Right lobe of liver (tissue), 6 donors: Measurements from ENCODE around the gene ESPL1. TPM values are rescaled to one million over a fixed set of nuclear protein-coding genes. Genes with fewer than 3 reads are reported as not detected.

Experiments
- ATAC-seq, 4 donors: fragments of 200-7000 bp; cut with Tn5 transposase; one replicate each; pipeline ENCODE4 v1.9.1; 2020; ENCODE audit warnings: mild to moderate bottlenecking in 4 of 4, moderate library complexity in 4 of 4
- DNase-seq, 3 donors: peaks; one replicate each; pipeline ENCODE4 v3.0.0-alpha.2; 2020
- H3K27ac ChIP-seq, 3 donors: fragments of 200-600 bp; one replicate each; pipeline ENCODE4 v1.8.0; 2022
- H3K27me3 ChIP-seq, 2 donors: fragments of 200-600 bp; one replicate each; pipeline ENCODE4 v1.8.0; 2022
- H3K36me3 ChIP-seq, 4 donors: fragments of 200-600 bp; sonication (generic) in 1 of 4; one replicate each; pipeline versions ENCODE4 v1.5.1 to v1.8.0; 2017 to 2022; ENCODE audit warnings: control low read depth in 1 of 4
- H3K4me1 ChIP-seq, 4 donors: fragments of 200-600 bp; sonication (generic) in 1 of 4; one replicate each; pipeline versions ENCODE4 v1.5.1 to v1.8.0; 2017 to 2022; ENCODE audit warnings: control low read depth in 1 of 4
- H3K4me3 ChIP-seq, 3 donors: fragments of 200-600 bp; one replicate each; pipeline ENCODE4 v1.8.0; 2022
- H3K9me3 ChIP-seq, 4 donors: fragments of 200-600 bp; sonication (generic) in 1 of 4; one replicate each; pipeline versions ENCODE4 v1.5.1 to v1.8.0; 2017 to 2022; ENCODE audit warnings: control low read depth in 1 of 4
- POLR2A ChIP-seq: fragments of 450-650 bp; IDR thresholded peaks from one replicate; pipeline ENCODE4 v1.6.1; 2017; ENCODE audit warnings: antibody characterized with exemption, mild to moderate bottlenecking
- WGBS: methylation state at CpG from one replicate; pipeline ENCODE4 v1.1.6; 2018; ENCODE audit warnings: low coverage, low lambda C conversion rate; ENCODE audit not compliant: insufficient coverage; ENCODE audit errors: missing lambda C conversion rate; 5-methylcytosine and 5-hydroxymethylcytosine counted together
- intact Hi-C, 2 donors: fragments of 100-400 bp; cut with DNase I; formaldehyde crosslinking; loops; one replicate each; pipeline versions ENCODE4 v1.11.2 to v1.14.1; 2022
- long read RNA-seq: library from polyadenylated mRNA; unstranded; transcript quantifications from one replicate; pipeline ENCODE4 v2.0.0, GENCODE V29; 2019
- total RNA-seq, 6 experiments: library from RNA; depleted of rRNA in 2 of 6; stranded (reverse); fragments of >200 nt in 2 of 6; fragmentation: NEBNext Ultra II Directional in 3 of 6; extraction: Animal tissue kit (Norgen Biotek cat#: 25700) in 3 of 6; gene quantifications; one replicate each; pipeline versions ENCODE4 v1.1.0 to v1.2.4, GENCODE V29; 2016 to 2023
- TF ChIP-seq, protein P1 (sequence below), 4 donors: fragments of 200-600 bp in 3 of 4; fragments of 450-650 bp in 1 of 4; IDR thresholded peaks; one replicate each; pipeline versions ENCODE4 v1.5.1 to v1.8.0; 2016 to 2022; ENCODE audit warnings: antibody characterized with exemption in 4 of 4, mild to moderate bottlenecking in 2 of 4
- donor health status: DM: no; HTN: yes; CAD: no.
- donor health status: DM: no; HTN: no; CAD: no.
- donor health status: DM: no; HTN: no; CAD: no.
- donor health status: DM: no; HTN: yes; CAD: no.
- donor health status: DM: no; HTN: yes; CAD: no.

ESPL1 gene
- total RNA-seq: 10 to 100 TPM in 2 of 6 experiments, 1 to 10 TPM in 3, under 1 TPM in 1; 0.04 to 15.0 (median 4.5) TPM
- long read RNA-seq: 0 reads

DNA sequence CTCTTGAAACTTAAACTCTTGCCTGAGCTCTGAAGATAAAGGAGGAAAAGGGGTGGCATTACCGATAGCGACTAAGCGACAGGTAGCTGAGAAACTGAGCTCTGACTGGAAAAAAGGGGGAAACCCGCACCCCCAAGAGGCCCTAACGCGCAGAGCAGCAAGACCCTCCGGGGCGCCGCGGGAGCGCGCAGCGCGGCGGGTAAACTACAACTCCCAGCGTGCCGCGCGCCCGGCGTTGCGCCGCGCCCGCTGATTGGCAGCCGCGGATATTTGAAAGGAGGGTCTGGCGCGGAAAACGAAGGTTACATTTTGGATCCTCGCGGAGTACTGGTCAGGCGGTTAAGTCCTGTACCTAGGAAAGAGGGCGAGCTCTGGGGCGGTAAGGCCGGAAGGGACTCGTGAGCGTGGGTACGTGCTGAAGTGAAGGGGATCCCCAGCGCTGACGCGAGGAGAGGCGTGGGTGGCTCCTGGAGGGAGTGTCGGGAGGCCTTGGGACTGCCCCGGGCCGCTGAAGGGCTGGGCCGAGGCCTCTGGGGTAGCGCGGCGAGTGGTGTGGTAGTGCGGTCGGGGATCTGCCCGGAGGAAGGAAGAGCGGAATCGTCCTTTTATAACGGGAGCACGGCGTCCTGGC lies at the start of gene ESPL1:
Gene ESPL1 (plus strand): TSS at position 301 of the 631 bp plus-strand sequence. CDS start 468 bp downstream, outside the sequence.
- ATAC-seq (peak; percentile 90 to 97 (median 95)), DNase-seq (peak; percentile 68 to 75 (median 73))
- H3K27me3 ChIP-seq: no peaks in the 10 kb centered on the region
- H3K4me1 ChIP-seq: no peaks in the 10 kb centered on the region
- intact Hi-C loops: no loop called here
- peak within 1 kb of the TSS in 2 of 3 donors; percentile 10 to 57 for H3K27ac ChIP-seq
- H3K4me3 ChIP-seq: peak within 1 kb of the TSS; percentile 52 to 64 (median 57)
- TF ChIP-seq, protein P1, sequence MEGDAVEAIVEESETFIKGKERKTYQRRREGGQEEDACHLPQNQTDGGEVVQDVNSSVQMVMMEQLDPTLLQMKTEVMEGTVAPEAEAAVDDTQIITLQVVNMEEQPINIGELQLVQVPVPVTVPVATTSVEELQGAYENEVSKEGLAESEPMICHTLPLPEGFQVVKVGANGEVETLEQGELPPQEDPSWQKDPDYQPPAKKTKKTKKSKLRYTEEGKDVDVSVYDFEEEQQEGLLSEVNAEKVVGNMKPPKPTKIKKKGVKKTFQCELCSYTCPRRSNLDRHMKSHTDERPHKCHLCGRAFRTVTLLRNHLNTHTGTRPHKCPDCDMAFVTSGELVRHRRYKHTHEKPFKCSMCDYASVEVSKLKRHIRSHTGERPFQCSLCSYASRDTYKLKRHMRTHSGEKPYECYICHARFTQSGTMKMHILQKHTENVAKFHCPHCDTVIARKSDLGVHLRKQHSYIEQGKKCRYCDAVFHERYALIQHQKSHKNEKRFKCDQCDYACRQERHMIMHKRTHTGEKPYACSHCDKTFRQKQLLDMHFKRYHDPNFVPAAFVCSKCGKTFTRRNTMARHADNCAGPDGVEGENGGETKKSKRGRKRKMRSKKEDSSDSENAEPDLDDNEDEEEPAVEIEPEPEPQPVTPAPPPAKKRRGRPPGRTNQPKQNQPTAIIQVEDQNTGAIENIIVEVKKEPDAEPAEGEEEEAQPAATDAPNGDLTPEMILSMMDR (IDR thresholded peaks at IDR 0.05): peak in 2 of 4 donors; percentile 11 to 19
- TF ChIP-seq POLR2A: no peak
- 0% methylated on average over 23 of the region's 58 CpGs for WGBS
- H3K36me3 ChIP-seq: no peaks in the 10 kb centered on the region
- H3K9me3 ChIP-seq: no peaks in the 10 kb centered on the region

DNA sequence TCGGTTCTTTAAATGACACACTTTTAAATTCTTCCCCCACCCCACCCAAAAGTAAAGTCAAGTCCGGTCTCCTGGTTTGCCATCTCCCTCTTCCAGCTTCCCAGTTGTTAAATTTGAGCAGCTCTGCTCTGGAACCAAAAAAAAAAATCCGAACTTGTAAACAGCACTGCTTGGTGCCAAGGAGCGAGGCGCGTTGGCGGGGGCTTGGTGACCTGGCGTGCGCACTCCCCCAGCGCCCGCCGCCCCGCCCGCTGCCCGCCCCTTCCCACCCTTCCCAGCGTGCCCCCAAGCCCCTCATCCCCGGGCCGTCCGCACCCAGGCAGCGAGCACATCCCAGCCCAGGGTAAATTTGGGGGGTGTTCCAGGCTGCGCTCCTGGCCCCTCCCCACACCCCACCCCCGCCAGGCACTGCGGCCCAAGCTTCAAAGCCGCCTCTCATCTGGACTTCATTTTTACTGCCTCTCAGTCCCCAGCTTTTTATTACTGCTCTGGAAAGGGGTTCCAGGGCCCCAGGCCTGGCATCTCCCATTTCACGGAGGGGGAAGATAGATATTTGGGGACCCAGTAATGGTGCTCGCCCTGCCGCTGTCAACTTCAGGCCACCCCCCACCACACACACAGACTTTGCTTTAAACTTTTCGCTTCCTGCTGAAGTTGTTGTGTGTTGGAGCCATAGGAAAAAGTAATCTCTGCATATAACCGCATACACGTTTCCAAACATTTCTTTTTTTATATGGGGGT lies 49.4 kb upstream of the ESPL1 start:
- TF ChIP-seq, protein P1 (IDR thresholded peaks at IDR 0.05): no peak
- TF ChIP-seq POLR2A: no peak
- Histone ChIP-seq H3K27ac (peak overlapping the region in 2 of 3 donors; percentile 85 to 93), H3K4me3 (peak overlapping the region; percentile 49 to 63 (median 57)), H3K36me3 (no peaks in the 10 kb centered on the region), H3K9me3 (no peaks in the 10 kb centered on the region), H3K4me1 (peaks cover 0 to 11% (median 0%) of the 10 kb centered on the region in 4 donors), H3K27me3 (no peaks in the 10 kb centered on the region)
- WGBS: 55% methylated on average over 11 of the region's 30 CpGs
- peak in 1 of 3 donors; percentile 45 for DNase-seq
- ATAC-seq: no peak
- intact Hi-C loops: no loop called here

DNA sequence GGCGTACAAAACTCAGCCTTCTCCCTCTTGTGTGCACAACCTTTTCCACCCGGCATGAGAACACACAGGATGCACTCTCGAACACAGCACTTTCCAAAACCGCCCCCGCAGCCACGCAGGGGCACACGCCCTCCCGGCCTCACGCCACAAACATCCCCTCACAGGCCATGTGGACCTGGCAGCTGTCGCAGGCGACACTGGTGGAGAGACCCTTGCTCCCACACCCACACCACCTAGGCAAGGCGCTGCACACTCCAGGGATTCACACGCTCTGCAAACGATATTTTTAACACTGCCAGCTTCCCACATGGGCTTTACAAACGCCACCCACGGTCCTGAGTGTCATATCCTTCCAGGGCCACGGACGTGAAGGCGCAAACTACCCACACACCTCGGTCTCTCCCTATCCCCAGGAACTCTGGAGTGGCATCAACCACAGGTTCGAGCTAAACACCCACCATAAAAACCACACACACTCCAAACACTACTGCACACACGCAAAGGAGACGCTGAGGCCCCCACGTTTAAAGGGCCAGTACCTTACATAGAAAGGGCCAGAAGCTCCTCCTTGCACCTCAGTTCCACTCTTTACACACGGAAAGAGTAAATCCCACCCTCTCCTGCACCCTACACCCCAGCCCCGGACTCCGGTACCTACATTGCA lies 48.7 kb upstream of the ESPL1 start:
- TF ChIP-seq, protein P1 (IDR thresholded peaks at IDR 0.05): no peak
- no peak for TF ChIP-seq POLR2A
- ATAC-seq: no peak
- Histone ChIP-seq H3K27ac (peak overlapping the region in 2 of 3 donors; percentile 85 to 93), H3K36me3 (no peaks in the 10 kb centered on the region), H3K4me1 (peaks cover 0 to 11% (median 0%) of the 10 kb centered on the region in 4 donors), H3K9me3 (no peaks in the 10 kb centered on the region), H3K27me3 (no peaks in the 10 kb centered on the region), H3K4me3 (peak overlapping the region; percentile 49 to 63 (median 57))
- intact Hi-C loops: no loop called here
- DNase-seq: no peak
- WGBS: 39% methylated on average over 20 of the region's 27 CpGs

DNA sequence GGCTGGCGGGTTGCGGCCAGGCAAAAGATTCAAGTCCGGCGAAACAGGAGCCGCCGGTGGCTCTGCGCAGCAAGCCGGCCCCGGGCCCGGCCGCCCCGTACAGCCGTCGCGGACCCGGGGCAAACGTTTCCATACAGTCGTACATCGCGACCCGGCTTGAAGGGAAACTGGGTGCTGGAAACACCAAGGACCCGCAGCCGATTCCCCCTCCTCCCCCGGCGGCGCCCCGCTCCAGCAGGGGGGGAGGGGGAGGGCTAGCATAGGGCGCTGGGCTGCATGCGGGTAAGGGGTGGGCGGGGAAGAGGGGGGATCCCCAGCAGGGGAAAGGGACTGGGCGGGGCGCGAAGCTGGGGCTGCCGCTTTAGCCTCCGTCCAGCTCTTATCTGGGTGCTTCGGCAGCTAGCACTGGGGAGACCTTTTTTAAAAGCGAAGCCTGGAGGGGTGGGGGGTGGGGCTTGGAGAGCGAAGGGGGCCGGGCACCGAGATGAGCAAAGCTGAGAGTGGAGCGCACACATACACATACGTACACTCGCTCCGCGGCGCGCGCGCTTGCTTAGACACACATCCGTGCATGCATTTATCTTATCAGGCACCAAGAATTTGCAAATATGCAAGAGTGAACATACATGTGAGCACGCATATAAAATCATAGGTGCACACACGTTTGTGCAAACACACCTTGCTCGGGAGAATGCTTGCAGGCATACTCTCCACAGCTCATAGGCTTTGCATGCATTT lies 48.0 kb upstream of the ESPL1 start:
- ATAC-seq (peak; percentile 4 to 19 (median 12)), DNase-seq (peak in 1 of 3 donors; percentile 63)
- intact Hi-C loops: no loop called here
- Histone ChIP-seq H3K4me1 (peaks cover 0 to 11% (median 0%) of the 10 kb centered on the region in 4 donors), H3K9me3 (no peaks in the 10 kb centered on the region), H3K36me3 (no peaks in the 10 kb centered on the region), H3K4me3 (peak overlapping the region; percentile 49 to 63 (median 57)), H3K27ac (peak overlapping the region in 2 of 3 donors; percentile 85 to 93), H3K27me3 (no peaks in the 10 kb centered on the region)
- TF ChIP-seq, protein P1 (IDR thresholded peaks at IDR 0.05): no peak
- 21% methylated on average over 8 of the region's 53 CpGs for WGBS
